Trophoblast cell (in vitro differentiated cells and primary cell): ENCODE measurements around the gene KRAS.

Source experiments
- DNase-seq, 2 donors: peaks; one replicate each; pipeline ENCODE4 v3.0.0-alpha.2; 2016
- H2AFZ ChIP-seq: 2 replicates; pipeline ENCODE4 v1.6.1; 2013; ENCODE audit warnings: low read length, moderate library complexity, mild to moderate bottlenecking; ENCODE audit not compliant: insufficient read depth, poor library complexity
- H2AK5ac ChIP-seq: 2 replicates; pipeline ENCODE4 v1.6.1; 2013; ENCODE audit warnings: mild to moderate bottlenecking, low read length
- H2BK120ac ChIP-seq: 2 replicates; pipeline ENCODE4 v1.6.1; 2013; ENCODE audit warnings: low read length, mild to moderate bottlenecking, moderate library complexity; ENCODE audit not compliant: insufficient read depth, poor library complexity
- H2BK12ac ChIP-seq: 2 replicates; pipeline ENCODE4 v1.6.1; 2013; ENCODE audit warnings: mild to moderate bottlenecking, low read length, moderate library complexity
- H2BK5ac ChIP-seq: 2 replicates; pipeline ENCODE4 v1.6.1; 2013; ENCODE audit warnings: low read length, low read depth, moderate library complexity, mild to moderate bottlenecking; ENCODE audit not compliant: poor library complexity
- H3K14ac ChIP-seq: 2 replicates; pipeline ENCODE4 v1.6.1; 2013; ENCODE audit warnings: mild to moderate bottlenecking, low read length
- H3K18ac ChIP-seq: 2 replicates; pipeline ENCODE4 v1.6.1; 2013; ENCODE audit warnings: mild to moderate bottlenecking, low read length
- H3K23ac ChIP-seq: 2 replicates; pipeline ENCODE4 v1.6.1; 2013; ENCODE audit warnings: low read length
- H3K27ac ChIP-seq: 2 replicates; pipeline ENCODE4 v1.5.1; 2013; ENCODE audit warnings: low read depth, mild to moderate bottlenecking, inconsistent platforms, low read length, moderate library complexity
- H3K27me3 ChIP-seq: 2 replicates; pipeline ENCODE4 v1.6.1; 2013; ENCODE audit warnings: inconsistent platforms, mild to moderate bottlenecking, low read length, moderate library complexity; ENCODE audit not compliant: insufficient read depth
- H3K36me3 ChIP-seq, 2 experiments: 1 replicate in 1 of 2; 2 replicates in 1 of 2; pipeline ENCODE4 v1.6.1; 2013; ENCODE audit warnings: low read length in 2 of 2, mild to moderate bottlenecking in 2 of 2, moderate library complexity in 1 of 2; ENCODE audit not compliant: insufficient read depth in 2 of 2, control insufficient read depth in 1 of 2
- H3K4ac ChIP-seq: 2 replicates; pipeline ENCODE4 v1.6.1; 2013; ENCODE audit warnings: low read depth, mild to moderate bottlenecking, low read length, moderate library complexity
- H3K4me1 ChIP-seq, 2 experiments: 1 replicate in 1 of 2; 2 replicates in 1 of 2; pipeline ENCODE4 v1.6.1; 2013; ENCODE audit warnings: low read length in 2 of 2, mild to moderate bottlenecking in 2 of 2, moderate library complexity in 1 of 2; ENCODE audit not compliant: insufficient read depth in 2 of 2, control insufficient read depth in 1 of 2
- H3K4me2 ChIP-seq: 2 replicates; pipeline ENCODE4 v1.6.1; 2013; ENCODE audit warnings: inconsistent platforms, mild to moderate bottlenecking, low read length, moderate library complexity
- H3K4me3 ChIP-seq: 2 replicates; pipeline ENCODE4 v1.5.1; 2013; ENCODE audit warnings: mild to moderate bottlenecking, low read depth, low read length, inconsistent platforms
- H3K79me1 ChIP-seq: one replicate; pipeline ENCODE4 v1.6.1; 2013; ENCODE audit warnings: low read length
- H3K79me2 ChIP-seq: 2 replicates; pipeline ENCODE4 v1.6.1; 2013; ENCODE audit warnings: low read length, mild to moderate bottlenecking; ENCODE audit not compliant: control insufficient read depth, insufficient read depth, poor library complexity
- H3K9ac ChIP-seq: 2 replicates; pipeline ENCODE4 v1.6.1; 2013; ENCODE audit warnings: mild to moderate bottlenecking, low read length
- H3K9me3 ChIP-seq: 2 replicates; pipeline ENCODE4 v1.6.1; 2013; ENCODE audit warnings: low read depth, mild to moderate bottlenecking, control low read depth, inconsistent platforms, low read length; ENCODE audit not compliant: insufficient read depth
- H4K12ac ChIP-seq: 2 replicates; pipeline ENCODE4 v1.6.1; 2013; ENCODE audit warnings: low read depth, mild to moderate bottlenecking, low read length, moderate library complexity
- H4K8ac ChIP-seq: 2 replicates; pipeline ENCODE4 v1.6.1; 2013; ENCODE audit warnings: low read depth, mild to moderate bottlenecking, low read length, moderate library complexity
- H4K91ac ChIP-seq: one replicate; pipeline ENCODE4 v1.6.1; 2013; ENCODE audit warnings: low read depth, mild to moderate bottlenecking, low read length, moderate library complexity
- WGBS: extraction: QIAGEN DNeasy Blood & Tissue Kit; methylation state at CpG from one replicate; pipeline ENCODE4 v1.1.7; 2013; ENCODE audit warnings: missing lambda C conversion rate; ENCODE audit not compliant: insufficient read length, insufficient coverage; ENCODE audit errors: extremely low coverage; 5-methylcytosine and 5-hydroxymethylcytosine counted together

Gene KRAS

GRCh38 chr12:25155022-25155576 lies 95.6 kb downstream of the KRAS start:
- no CpG with 5 or more reads among the region's 2 CpGs for WGBS
- Histone ChIP-seq H3K27me3 (no peaks in the 10 kb centered on the region), H3K27ac (no peak overlapping the region), H2BK120ac (no peak overlapping the region), H3K4me3 (no peak overlapping the region), H2BK12ac (no peak overlapping the region), H4K8ac (no peak overlapping the region), H2AFZ (no peak overlapping the region), H3K4me1 (no peaks in the 10 kb centered on the region), H3K14ac (no peak overlapping the region), H2AK5ac (no peak overlapping the region), H3K18ac (no peak overlapping the region), H3K79me2 (no peaks in the 10 kb centered on the region), H3K79me1 (peaks cover 2% of the 10 kb centered on the region), H3K9me3 (no peaks in the 10 kb centered on the region), H4K12ac (no peak overlapping the region), H3K23ac (no peak overlapping the region), H3K4ac (no peak overlapping the region), H3K4me2 (no peak overlapping the region), H3K36me3 (no peaks in the 10 kb centered on the region), H4K91ac (no peak overlapping the region), H3K9ac (no peak overlapping the region), H2BK5ac (no peak overlapping the region)
- peak in 1 of 2 donors; percentile 65 for DNase-seq
